ENCODE data around the gene CCDC70. TPM values are rescaled to one million over a fixed set of nuclear protein-coding genes. Genes with fewer than 3 reads are reported as not detected.
A peak's percentile ranks its signal among the peaks of the same experiment; 100 is the strongest.

Gene CCDC70
- total RNA-seq, 1 experiment from 2014 or later, result not detected

- intact Hi-C loops (cut with micrococcal nuclease), result no loop called here
- 0 out of 2 replicates have a peak, but pooled peaks have one; percentile 46 for ATAC-seq
- no peaks in the 10 kb centered on the region for H3K9me3 ChIP-seq (ENCODE audit: low read length)
- no peak overlapping the region for H3K4me2 ChIP-seq (ENCODE audit: low read length)
- no peak overlapping the region for H3K27ac ChIP-seq (ENCODE audit: low read length)
- no peaks in the 10 kb centered on the region for H4K20me1 ChIP-seq (ENCODE audit: low read length)
- POLR2A ChIA-PET (ENCODE audit: unreplicated experiment), result no interaction called here
- DNase-seq, result peak; percentile 17
- BruUV-seq (replicated peaks), result no TSS peak
- CTCF ChIA-PET, result no interaction called here
- no peaks in the 10 kb centered on the region for H3F3A ChIP-seq (ENCODE audit: low read length, unreplicated experiment)
- H3K27me3 ChIP-seq (ENCODE audit: low read length), result 0 out of 2 replicates have a peak, but pooled peaks cover 6% of the 10 kb centered on the region
- no peaks in the 10 kb centered on the region for H3K9me2 ChIP-seq (replicated peaks; ENCODE audit: low read length)
- no peaks in the 10 kb centered on the region for H3K36me3 ChIP-seq (ENCODE audit: low read depth, low read length)
- no peaks in the 10 kb centered on the region for H3K4me1 ChIP-seq (ENCODE audit: insufficient read depth, low read length)
- H3K9ac ChIP-seq (ENCODE audit: low read length), result no peak overlapping the region
- no peak overlapping the region for H2AFZ ChIP-seq (ENCODE audit: low read length)
- H3K4me3 ChIP-seq (ENCODE audit: low read length), result no peak overlapping the region
- no peaks in the 10 kb centered on the region for H3K79me2 ChIP-seq (ENCODE audit: low read length)
- TF ChIP-seq EZH2phosphoT487 (IDR thresholded peaks at IDR 0.05; ENCODE audit: borderline replicate concordance, low read length), result no peak
- TF ChIP-seq CTCF (conservative IDR thresholded peaks at IDR 0.05; ENCODE audit: low read depth, low read length), result peak; percentile 32; the same call in 1 of the 2 replicates
Measured at GRCh38 chr13:51832471-51833152, 29.2 kb upstream of the CCDC70 start.

GRCh38 chr13:51833980-51834379 lies 27.8 kb upstream of the CCDC70 start:
- POLR2A ChIA-PET (ENCODE audit: unreplicated experiment), result no interaction called here

More at GRCh38 chr13:51833980-51834379, 27.8 kb upstream of the CCDC70 start:
- H2AFZ ChIP-seq (ENCODE audit: low read length), result no peak overlapping the region
- CTCF ChIA-PET, result no interaction called here
- no peaks in the 10 kb centered on the region for H3K4me1 ChIP-seq (ENCODE audit: insufficient read depth, low read length)
- no peaks in the 10 kb centered on the region for H3K27me3 ChIP-seq (ENCODE audit: low read length)
- intact Hi-C loops (cut with micrococcal nuclease), result no loop called here
- BruUV-seq (replicated peaks), result no TSS peak
- no peaks in the 10 kb centered on the region for H3K36me3 ChIP-seq (ENCODE audit: low read depth, low read length)
- no peak overlapping the region for H3K4me3 ChIP-seq (ENCODE audit: low read length)
- ATAC-seq, result no peak
- H3K4me2 ChIP-seq (ENCODE audit: low read length), result no peak overlapping the region
- no peaks in the 10 kb centered on the region for H4K20me1 ChIP-seq (ENCODE audit: low read length)
- H3K9me3 ChIP-seq (ENCODE audit: low read length), result no peaks in the 10 kb centered on the region
- no peaks in the 10 kb centered on the region for H3K79me2 ChIP-seq (ENCODE audit: low read length)
- no peaks in the 10 kb centered on the region for H3K9me2 ChIP-seq (replicated peaks; ENCODE audit: low read length)
- TF ChIP-seq EZH2phosphoT487 (IDR thresholded peaks at IDR 0.05; ENCODE audit: borderline replicate concordance, low read length), result no peak
- TF ChIP-seq EZH2 (IDR thresholded peaks at IDR 0.05; ENCODE audit: low read length, unreplicated experiment), result no peak
- no peak for TF ChIP-seq CTCF (conservative IDR thresholded peaks at IDR 0.05; ENCODE audit: low read depth, low read length)
- no peak overlapping the region for H3K9ac ChIP-seq (ENCODE audit: low read length)
- H3K27ac ChIP-seq (ENCODE audit: low read length), result no peak overlapping the region
- DNase-seq, result no peak
- H3F3A ChIP-seq (ENCODE audit: low read length, unreplicated experiment), result no peaks in the 10 kb centered on the region
